ENCODE measurements around the gene ARFRP1.
"Not testable (repeated sequence)": the region's sequence is repeated elsewhere in the genome, so short reads cannot be mapped to it uniquely, and the experiment has no call there.

ARFRP1 gene

GRCh38 chr20:63655249-63655648 lies 52.5 kb downstream of the ARFRP1 start:
- no peak for DNase-seq (ENCODE audit: low spot score)

GRCh38 chr20:63653974-63654668 lies 53.7 kb downstream of the ARFRP1 start:
- no peak for DNase-seq (ENCODE audit: low spot score)

GRCh38 chr20:63653041-63653973 lies 54.5 kb downstream of the ARFRP1 start, which contains the start of gene STMN3:
TSS of gene STMN3 (minus strand) at chr20:63653424. CDS start at chr20:63653345, 79 bp downstream.
- peak; percentile 88 for DNase-seq (ENCODE audit: low spot score)

GRCh38 chr20:63652192-63652980 lies 55.4 kb downstream of the ARFRP1 start:
- no peak for DNase-seq (ENCODE audit: low spot score)

GRCh38 chr20:63651942-63652191 lies 55.9 kb downstream of the ARFRP1 start:
- no peak for DNase-seq (ENCODE audit: low spot score)

GRCh38 chr20:63650486-63650885 lies 57.3 kb downstream of the ARFRP1 start:
- DNase-seq (ENCODE audit: low spot score): not testable (repeated sequence)

- DNase-seq (ENCODE audit: low spot score): no peak
These were observed 58.7 kb downstream of the ARFRP1 start for GRCh38 chr20:63648895-63649589.

Data from AG20443 (cell line).